Esophagus squamous epithelium (tissue), 5 donors: ENCODE measurements around the gene UCKL1. TPM values are rescaled to one million over a fixed set of nuclear protein-coding genes. Genes with fewer than 3 reads are reported as not detected.

ENCODE experiments used
- DNase-seq: peaks from one replicate; lab custom pipeline; 2025; lab: John Stamatoyannopoulos, UW
- H3K27ac ChIP-seq, 4 donors: fragments of 200-600 bp; sonication (generic); one replicate each; pipeline ENCODE4 v1.5.1; 2016 to 2019; ENCODE audit warnings: mild to moderate bottlenecking in 1 of 4
- H3K27me3 ChIP-seq, 4 donors: fragments of 200-600 bp; sonication (generic); 1 replicate in 3 of 4; 2 replicates in 1 of 4; pipeline versions ENCODE4 v1.5.1 to v1.6.0; 2017 to 2021; ENCODE audit warnings: antibody characterized with exemption in 1 of 4
- H3K36me3 ChIP-seq, 3 donors: fragments of 200-600 bp; sonication (generic); one replicate each; pipeline ENCODE4 v1.5.1; 2016 to 2019
- H3K4me1 ChIP-seq, 3 donors: fragments of 200-600 bp; sonication (generic); one replicate each; pipeline ENCODE4 v1.5.1; 2017 to 2019
- H3K4me3 ChIP-seq, 4 donors: fragments of 200-600 bp; sonication (generic); 1 replicate in 3 of 4; 2 replicates in 1 of 4; pipeline ENCODE4 v1.5.1; 2016 to 2019; ENCODE audit warnings: mild to moderate bottlenecking in 2 of 4, moderate library complexity in 1 of 4
- H3K9me3 ChIP-seq, 3 donors: fragments of 200-600 bp; sonication (generic); one replicate each; pipeline ENCODE4 v1.5.1; 2016 to 2019
- POLR2A ChIP-seq, 4 donors: fragments of 450-650 bp; IDR thresholded peaks; one replicate each; pipeline ENCODE4 v1.6.1; 2017; ENCODE audit warnings: antibody characterized with exemption in 4 of 4, mild to moderate bottlenecking in 4 of 4, moderate library complexity in 3 of 4
- WGBS, 2 donors: methylation state at CpG; one replicate each; pipeline ENCODE4 v1.1.5; 2018; 5-methylcytosine and 5-hydroxymethylcytosine counted together
- intact Hi-C: fragments of 100-400 bp; cut with DNase I; formaldehyde crosslinking; loops from one replicate; pipeline ENCODE4 v1.15.0; 2022
- total RNA-seq, 4 donors: library from RNA; depleted of rRNA; stranded (reverse); fragments of >200 nt; gene quantifications; one replicate each; pipeline ENCODE4 v1.1.0, GENCODE V29; 2016
- TF ChIP-seq, protein P1 (sequence below), 6 experiments: fragments of 450-650 bp in 4 of 6; fragments of 200-600 bp in 2 of 6; sonication (generic) in 2 of 6; IDR thresholded peaks; one replicate each; pipeline ENCODE4 v1.5.1; 2016 to 2019; ENCODE audit warnings: antibody characterized with exemption in 6 of 6, mild to moderate bottlenecking in 4 of 6, moderate library complexity in 4 of 6
- donor health status: DM: yes; HTN: yes; CAD: no.

The UCKL1 gene
- total RNA-seq, 4 donors from 2014 or later, result 23.1 to 38.0 (median 25.6) TPM

DNA sequence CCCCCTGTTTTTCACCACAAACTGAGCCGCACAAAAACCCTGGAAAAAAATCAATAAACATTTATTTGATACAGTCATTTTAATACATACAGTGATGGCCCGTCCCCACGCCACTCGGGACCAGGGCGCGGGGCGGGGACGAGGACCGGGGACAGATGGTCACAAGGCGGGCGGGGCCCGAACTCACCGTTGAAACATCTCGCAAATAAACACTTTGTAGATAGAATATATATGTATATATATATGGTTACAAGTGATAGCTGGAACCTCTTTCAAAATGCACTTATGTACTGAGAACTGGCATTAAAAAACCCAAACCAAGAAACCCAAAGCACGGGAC is 418 bp upstream of the UCKL1 start:
- H3K4me3 ChIP-seq, result peak overlapping the region; percentile 74 to 98 (median 88)
- intact Hi-C loops, result no loop called here
- H3K36me3 ChIP-seq, result peaks cover 5 to 42% (median 7%) of the 10 kb centered on the region in 3 donors
- DNase-seq, result no peak
- WGBS, 2 donors, result 1 to 3% methylated on average over 10 to 15 of the region's 15 CpGs
- TF ChIP-seq POLR2A (IDR thresholded peaks at IDR 0.05), result no peak
- TF ChIP-seq, protein P1, sequence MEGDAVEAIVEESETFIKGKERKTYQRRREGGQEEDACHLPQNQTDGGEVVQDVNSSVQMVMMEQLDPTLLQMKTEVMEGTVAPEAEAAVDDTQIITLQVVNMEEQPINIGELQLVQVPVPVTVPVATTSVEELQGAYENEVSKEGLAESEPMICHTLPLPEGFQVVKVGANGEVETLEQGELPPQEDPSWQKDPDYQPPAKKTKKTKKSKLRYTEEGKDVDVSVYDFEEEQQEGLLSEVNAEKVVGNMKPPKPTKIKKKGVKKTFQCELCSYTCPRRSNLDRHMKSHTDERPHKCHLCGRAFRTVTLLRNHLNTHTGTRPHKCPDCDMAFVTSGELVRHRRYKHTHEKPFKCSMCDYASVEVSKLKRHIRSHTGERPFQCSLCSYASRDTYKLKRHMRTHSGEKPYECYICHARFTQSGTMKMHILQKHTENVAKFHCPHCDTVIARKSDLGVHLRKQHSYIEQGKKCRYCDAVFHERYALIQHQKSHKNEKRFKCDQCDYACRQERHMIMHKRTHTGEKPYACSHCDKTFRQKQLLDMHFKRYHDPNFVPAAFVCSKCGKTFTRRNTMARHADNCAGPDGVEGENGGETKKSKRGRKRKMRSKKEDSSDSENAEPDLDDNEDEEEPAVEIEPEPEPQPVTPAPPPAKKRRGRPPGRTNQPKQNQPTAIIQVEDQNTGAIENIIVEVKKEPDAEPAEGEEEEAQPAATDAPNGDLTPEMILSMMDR (IDR thresholded peaks at IDR 0.05), result no peak
- no peaks in the 10 kb centered on the region for H3K27me3 ChIP-seq
- peaks cover 46 to 66% (median 49%) of the 10 kb centered on the region in 3 donors for H3K4me1 ChIP-seq
- H3K9me3 ChIP-seq, result no peaks in the 10 kb centered on the region
- H3K27ac ChIP-seq, result peak overlapping the region; percentile 82 to 99 (median 92)

DNA sequence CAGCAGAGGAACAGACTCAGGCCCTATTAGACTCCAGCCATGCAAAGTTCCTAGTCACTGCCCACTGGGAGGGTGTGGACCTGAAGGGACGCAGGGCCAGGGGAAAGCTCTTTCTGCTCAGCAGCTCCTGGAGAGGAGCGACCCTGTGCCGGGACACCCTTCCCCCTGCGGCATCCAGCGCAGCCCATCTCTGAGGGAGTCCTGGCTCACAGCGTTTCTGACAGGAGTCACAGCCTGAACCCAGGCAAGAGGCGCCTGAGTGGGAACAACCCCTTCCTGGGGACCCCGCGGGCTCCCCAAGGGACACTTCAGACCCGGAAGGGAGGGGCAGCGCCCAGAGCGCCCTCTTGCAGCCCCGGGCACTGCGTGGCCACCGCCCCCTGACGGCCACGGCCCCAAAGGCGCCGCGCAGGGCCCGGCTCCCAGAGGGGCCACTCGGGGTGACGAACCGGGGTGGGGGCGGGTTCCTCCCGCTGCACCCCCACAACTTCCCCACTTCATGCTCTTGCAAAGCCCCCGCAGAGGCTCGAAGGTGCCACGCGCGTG is 862 bp downstream of the UCKL1 start:
- H3K4me1 ChIP-seq, result peaks cover 58 to 79% (median 62%) of the 10 kb centered on the region in 3 donors
- TF ChIP-seq, protein P1 (IDR thresholded peaks at IDR 0.05), result peak; percentile 14 to 34 (median 23)
- no peak for TF ChIP-seq POLR2A (IDR thresholded peaks at IDR 0.05)
- peaks cover 0 to 29% (median 5%) of the 10 kb centered on the region in 3 donors for H3K36me3 ChIP-seq
- no peaks in the 10 kb centered on the region for H3K9me3 ChIP-seq
- H3K27me3 ChIP-seq, result no peaks in the 10 kb centered on the region
- 0% methylated on average over 2 to 4 of the region's 31 CpGs for WGBS, 2 donors
- intact Hi-C loops, result no loop called here
- peak overlapping the region; percentile 74 to 98 (median 88) for H3K4me3 ChIP-seq
- no peak for DNase-seq
- H3K27ac ChIP-seq, result peak overlapping the region; percentile 91 to 99 (median 96)

DNA sequence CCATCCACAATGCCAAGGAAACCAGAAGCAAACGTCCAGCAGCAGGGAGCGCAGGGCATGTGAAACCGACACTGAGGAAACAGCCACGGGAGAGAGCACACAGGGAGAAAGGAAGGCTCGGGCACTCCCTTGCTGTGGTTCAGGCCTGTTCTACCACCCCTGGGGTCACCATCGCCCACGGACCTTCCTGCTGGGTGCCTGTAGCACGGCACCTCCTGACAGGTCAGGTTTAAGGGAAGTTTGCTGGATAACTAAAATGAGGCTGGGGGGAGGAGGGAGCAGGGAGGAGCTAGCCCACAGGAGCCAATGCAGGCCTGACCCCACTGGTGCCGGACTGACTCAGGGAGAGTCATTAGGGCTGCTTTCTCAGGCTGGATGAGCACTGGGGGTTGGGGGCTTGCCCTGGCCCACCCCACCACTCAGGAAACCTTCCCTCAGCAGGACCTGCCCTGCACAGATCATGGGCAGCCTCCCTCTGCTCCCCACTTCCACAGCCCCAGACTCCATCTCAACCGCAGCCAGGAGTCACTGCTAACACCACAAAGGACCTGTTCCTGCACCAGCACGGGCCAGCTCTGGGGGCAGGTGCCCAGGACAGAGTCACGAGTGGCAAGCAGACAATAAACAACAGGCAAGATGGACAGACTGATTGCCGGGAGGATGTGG is 2.3 kb downstream of the UCKL1 start:
- H3K36me3 ChIP-seq, result peaks cover 0 to 14% (median 0%) of the 10 kb centered on the region in 3 donors
- no peak for DNase-seq
- H3K4me3 ChIP-seq, result peak overlapping the region in 3 of 4 donors; percentile 74 to 98 (median 83)
- peaks cover 71 to 92% (median 77%) of the 10 kb centered on the region in 3 donors for H3K4me1 ChIP-seq
- H3K27ac ChIP-seq, result peak overlapping the region; percentile 38 to 99 (median 96)
- WGBS, 2 donors, result 42 to 71% methylated on average over 7 to 9 of the region's 13 CpGs
- intact Hi-C loops, result no loop called here
- no peaks in the 10 kb centered on the region for H3K9me3 ChIP-seq
- no peak for TF ChIP-seq POLR2A (IDR thresholded peaks at IDR 0.05)
- TF ChIP-seq, protein P1 (IDR thresholded peaks at IDR 0.05), result no peak
- no peaks in the 10 kb centered on the region for H3K27me3 ChIP-seq

DNA sequence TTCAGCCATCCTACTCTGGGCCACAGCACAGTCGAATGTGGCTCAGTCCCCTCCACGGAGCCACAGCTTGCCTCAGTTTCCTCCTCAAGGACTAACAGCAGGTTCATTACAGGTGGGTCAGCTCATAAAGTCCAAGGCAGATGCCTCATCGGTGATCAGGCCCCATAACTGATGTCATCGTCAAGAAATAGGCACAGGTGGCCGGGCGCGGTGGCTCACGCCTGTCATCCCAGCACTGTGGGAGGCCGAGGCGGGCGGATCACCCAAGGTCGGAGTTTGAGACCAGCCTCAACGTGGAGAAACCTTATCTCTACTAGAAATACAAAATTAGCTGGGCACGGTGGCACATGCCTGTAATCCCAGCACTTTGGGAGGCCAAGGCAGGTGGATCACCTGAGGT is 3.4 kb downstream of the UCKL1 start:
- TF ChIP-seq, protein P1 (IDR thresholded peaks at IDR 0.05), result no peak
- TF ChIP-seq POLR2A (IDR thresholded peaks at IDR 0.05), result no peak
- Histone ChIP-seq H3K27ac (peak overlapping the region; percentile 93 to 99 (median 96)), H3K9me3 (no peaks in the 10 kb centered on the region), H3K4me1 (peaks cover 78 to 92% (median 85%) of the 10 kb centered on the region in 3 donors), H3K27me3 (no peaks in the 10 kb centered on the region), H3K4me3 (peak overlapping the region in 1 of 4 donors; percentile 11), H3K36me3 (peaks cover 0 to 9% (median 0%) of the 10 kb centered on the region in 3 donors)
- WGBS, 2 donors, result 84 to 86% methylated on average over 1 to 11 of the region's 14 CpGs
- intact Hi-C loops, result no loop called here
- DNase-seq, result no peak

DNA sequence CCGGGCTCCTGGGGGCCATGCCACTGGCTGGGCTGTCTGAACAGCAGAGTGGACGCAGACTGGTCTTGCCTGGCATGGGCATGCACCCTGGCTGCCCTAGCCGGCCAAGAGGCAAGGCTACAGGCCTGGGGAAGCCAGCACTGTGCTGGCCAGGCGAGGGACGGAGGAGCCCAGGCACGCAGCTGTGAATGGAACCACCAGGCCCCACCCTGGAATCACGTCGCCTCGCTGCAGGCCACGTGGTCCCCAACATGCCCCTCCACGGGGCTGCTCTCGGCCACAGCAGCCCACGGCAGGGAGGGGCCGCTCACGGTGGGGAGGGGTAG is 4.0 kb downstream of the UCKL1 start:
- Histone ChIP-seq H3K27me3 (no peaks in the 10 kb centered on the region), H3K9me3 (no peaks in the 10 kb centered on the region), H3K4me3 (peak overlapping the region in 1 of 4 donors; percentile 11), H3K27ac (peak overlapping the region; percentile 93 to 99 (median 96)), H3K4me1 (peaks cover 77 to 92% (median 85%) of the 10 kb centered on the region in 3 donors), H3K36me3 (peaks cover 0 to 9% (median 0%) of the 10 kb centered on the region in 3 donors)
- WGBS, 2 donors, result 29% methylated on average over 4 of the region's 15 CpGs; no CpG with 5 or more reads in 1 of the 2 donors
- TF ChIP-seq POLR2A (IDR thresholded peaks at IDR 0.05), result no peak
- TF ChIP-seq, protein P1 (IDR thresholded peaks at IDR 0.05), result no peak
- DNase-seq, result no peak
- intact Hi-C loops, result no loop called here
